SIG-M5 treated with dmso at 0.1 percent for 504 hours (cell line): ENCODE results near the gene KCTD14.
"Not testable (repeated sequence)": the region's sequence is repeated elsewhere in the genome, so short reads cannot be mapped to it uniquely, and the experiment has no call there.

ENCODE experiments used
- DNase-seq: peaks from one replicate; lab custom pipeline; 2025; ENCODE audit not compliant: unreplicated experiment; lab: John Stamatoyannopoulos, UW

Gene KCTD14

DNA sequence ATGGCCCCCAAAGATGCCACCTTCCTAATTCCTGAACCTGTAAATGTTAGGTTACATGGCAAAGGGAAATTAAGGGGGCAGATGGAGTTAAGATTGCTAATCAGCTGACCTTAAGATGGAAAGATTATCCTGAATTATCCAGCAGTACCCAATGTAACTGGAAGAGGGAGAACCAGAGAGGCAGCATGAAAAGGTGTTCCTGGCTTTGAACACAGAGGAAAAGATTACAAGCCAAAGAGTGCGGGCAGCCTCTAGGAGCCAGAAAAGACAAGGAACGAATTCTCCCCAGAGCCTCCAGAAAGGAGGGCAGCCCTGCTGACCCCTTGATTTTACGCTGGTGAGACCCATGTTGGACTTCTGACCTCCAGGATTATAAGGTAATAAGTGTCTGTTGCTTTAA is 25.5 kb upstream of the KCTD14 start:
- no peak for DNase-seq

DNA sequence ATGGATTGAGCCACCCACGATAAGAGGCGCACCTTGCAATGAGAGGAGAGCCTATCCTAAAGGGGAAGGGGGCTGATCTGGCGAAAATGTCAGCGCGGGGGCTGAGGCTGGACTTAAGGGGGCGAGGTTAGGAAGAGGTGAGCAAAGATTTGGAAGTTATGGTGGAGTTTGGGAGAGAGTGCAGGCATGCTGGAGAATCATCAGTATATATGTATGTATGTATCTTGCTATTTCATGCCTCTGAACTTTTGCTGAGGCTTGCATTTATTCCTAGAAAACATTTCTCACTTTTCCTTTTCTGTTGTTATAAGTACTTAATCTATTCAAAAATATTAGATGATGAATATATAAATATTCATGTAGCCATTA is 23.4 kb upstream of the KCTD14 start:
- DNase-seq, result no peak

DNA sequence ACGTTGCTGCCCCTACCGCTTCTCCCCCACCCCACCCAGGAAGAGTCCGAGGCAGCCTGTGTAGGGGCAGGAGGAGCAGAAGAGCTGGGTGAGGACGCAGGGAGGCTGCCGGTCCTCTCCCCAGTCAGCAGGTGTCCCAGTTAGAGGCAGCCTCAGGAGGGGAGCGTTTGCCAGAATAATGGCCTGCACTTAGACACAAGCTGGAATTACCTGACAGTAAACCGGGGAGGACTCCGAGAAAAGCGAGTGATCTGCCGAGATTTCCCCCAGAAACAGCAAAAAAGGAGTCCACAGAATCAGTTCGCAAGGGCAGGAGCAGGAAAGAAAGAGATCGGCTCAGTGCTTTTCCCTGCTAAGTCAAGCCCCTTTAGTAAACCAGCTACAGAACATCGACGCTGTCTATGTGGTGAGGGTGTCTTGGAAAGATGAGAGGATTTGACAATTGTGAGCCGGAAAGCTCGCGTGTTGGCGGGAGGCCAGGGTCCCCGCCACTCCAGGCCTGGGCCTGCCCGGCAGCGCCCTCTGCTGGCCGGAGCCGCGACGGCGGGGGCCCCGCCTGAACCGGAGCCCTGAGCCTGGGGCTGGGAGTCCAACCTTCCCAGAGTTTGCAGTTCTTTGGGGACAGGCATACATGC is 22.9 kb upstream of the KCTD14 start:
- peak; percentile 34 for DNase-seq

DNA sequence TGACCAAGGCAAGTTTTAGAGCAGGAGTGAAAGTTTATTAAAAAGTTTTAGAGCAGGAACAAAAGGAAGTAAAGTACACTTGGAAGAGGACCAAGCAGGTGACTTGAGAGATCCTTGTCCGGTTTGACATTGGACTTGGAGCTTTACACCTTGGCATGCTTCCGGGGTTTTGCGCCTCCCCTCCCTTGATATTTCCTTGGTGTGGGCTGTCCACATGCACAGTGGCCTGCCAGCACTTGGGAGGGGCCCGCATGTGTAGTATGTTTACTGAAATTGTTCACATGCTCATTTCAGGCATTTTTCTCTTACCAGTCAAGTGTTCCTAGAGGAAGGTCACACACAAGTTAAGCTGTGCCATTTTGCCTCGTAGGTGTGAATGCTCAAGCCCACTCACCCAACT is 21.6 kb upstream of the KCTD14 start:
- no peak for DNase-seq

DNA sequence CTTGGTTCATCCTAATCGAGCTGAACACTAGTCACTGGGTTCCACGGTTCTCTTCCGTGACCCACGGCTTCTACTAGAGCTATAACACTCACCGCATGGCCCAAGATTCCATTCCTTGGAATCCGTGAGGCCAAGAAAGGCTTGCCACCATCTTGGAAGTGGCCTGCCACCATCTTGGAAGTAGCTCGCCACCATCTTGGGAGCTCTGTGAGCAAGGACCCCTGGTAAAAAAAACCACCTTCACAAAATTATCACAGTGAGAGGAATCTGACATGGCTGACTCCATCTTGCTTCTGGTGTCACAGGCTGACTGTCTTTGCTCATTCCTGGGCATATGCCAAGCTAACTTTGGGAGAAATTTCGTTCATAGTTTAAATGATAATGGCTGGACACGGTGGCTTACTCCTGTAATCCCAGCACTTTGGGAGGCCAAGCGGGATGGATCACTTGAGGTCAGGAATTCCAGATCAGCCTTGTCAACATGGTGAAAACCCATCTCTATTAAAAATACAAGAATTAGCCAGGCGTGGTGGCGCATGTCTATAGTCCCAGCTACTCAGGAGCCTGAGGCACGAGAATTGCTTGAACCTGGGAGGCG is 18.9 kb upstream of the KCTD14 start:
- no peak for DNase-seq

DNA sequence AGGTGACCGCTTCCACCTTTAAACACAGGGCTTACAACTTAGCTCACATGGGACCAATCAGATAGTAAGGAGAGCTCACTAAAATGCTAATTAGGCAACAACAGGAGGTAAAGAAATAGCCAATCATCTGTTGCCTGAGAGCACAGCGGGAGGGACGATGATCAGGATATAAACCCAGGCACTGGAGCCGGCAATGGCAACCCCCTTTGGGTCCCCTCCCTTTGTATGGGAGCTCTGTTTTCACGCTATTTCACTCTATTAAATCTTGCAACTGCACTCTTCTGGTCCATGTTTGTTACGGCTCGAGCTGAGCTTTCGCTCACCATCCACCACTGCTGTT is 18.3 kb upstream of the KCTD14 start:
- not testable (repeated sequence) for DNase-seq

DNA sequence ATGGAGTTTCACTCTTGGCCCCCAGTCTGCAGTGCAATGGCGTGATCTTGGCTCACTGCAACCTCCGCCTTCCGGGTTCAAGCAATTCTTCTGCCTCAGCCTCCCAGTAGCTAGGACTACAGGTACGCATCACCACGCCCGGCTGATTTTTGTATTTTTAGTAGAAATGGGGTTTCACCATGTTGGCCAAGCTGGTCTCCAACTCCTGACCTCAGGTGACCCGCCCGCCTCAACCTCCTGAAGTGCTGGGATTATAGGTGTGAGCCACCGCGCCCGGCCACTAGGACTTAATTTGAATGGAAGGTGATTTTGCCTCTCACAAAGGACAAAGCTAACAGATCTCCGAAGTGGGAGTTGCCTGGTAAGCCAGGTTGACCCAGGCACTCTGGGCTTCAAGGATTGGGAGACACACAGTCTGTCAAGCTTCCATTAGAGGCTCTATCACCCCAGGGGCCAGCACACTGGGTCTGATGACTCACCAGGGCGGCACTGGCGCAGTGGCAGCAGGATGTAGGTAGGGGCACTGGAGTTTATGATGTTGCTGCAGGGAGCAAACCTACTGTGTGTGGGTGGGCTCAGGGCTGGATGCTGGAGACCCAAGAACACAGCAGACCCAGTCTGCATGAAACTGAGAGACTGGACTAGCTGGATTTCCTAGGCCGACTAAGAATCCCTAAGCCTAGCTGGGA is 17.8 kb upstream of the KCTD14 start:
- DNase-seq, result no peak

DNA sequence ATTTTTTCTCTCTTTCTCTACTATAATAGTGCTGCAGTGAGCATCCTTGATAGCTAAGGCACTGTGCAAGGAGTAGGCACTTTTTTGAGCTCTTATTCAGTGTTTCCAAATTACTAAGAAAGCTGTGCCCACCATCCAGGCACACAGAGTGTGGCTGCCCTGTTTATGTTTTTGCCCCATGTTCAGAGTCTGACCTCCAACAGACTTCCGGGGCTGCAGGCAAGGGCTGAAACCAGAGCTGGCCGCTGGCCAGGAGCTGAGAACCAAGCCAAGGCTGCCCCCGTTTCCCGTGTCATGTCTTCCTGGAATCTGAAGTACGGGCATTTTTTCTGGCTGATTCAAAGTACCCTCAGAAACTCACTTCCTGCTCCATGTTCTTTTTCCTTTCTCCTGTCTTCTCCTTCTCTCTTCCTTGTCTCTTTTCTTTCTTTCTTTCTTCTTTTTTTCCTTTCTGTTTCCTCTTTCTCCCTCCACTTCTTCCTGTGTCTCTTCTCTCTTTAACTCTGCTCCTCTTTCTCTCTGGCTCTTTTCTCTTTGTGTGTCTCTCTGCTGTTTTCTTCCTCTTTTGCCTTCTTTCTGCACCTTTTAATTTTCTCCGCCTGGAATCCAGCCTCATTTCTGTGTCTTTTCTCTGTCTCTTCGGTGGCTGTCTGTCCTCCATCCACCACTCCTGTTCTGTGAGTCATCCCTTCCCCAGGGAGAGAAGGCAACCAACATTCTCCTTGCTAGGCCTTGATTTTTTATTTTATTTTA is 17.0 kb upstream of the KCTD14 start:
- DNase-seq, result no peak

DNA sequence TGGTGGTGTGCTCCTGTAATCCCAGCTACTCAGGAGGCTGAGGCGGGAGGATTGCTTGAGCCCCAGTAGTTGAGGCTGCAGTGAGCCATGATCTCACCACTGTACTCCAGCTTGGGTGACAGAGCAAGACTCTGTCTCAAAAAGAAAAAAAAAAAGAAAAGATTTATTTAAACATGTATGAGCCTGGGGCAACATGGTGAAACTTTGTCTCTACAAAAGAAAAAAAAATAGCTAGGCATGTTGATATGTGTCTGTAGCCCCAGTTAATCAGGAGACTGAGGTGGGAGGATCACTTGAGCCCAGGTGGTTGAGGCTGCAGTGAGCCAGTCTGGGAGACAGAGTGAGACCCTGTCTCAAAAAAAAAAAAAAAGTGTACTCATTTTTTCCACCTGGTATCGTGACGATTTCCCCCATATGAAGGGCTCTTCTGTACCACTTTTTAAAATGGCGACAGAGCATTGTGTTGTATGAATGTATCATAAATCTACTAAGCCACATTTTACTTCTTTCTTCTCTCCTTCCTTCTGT is 16.4 kb upstream of the KCTD14 start:
- DNase-seq, result no peak

DNA sequence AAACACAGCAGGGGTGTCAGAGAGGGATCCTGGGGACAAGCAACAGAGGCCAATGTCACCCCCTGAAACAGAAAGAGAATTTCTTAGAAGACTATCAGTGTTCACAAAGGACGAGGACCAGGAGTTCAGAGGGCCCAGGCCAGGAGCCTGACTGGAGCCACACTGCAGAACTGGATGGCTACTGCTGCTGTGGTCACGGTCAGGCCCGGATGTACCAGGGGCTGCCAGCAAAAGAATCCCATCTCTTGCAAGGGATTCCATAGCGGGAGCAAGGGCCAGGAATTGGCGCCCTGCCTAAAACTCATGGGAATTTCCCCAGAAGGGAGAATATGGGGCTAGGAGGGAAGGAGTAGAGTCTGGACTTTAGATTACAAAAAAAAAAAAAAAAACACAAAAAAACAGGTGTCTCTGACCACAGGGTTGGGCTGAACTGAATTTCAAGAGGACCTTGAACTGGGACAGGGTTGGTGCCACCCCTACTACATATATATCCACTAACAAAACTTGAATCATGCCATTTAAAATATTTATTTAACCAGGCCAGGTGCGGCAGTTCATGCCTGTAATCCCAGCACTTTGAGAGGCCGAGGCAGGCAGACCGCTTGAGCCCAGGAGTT is 15.7 kb upstream of the KCTD14 start:
- no peak for DNase-seq

DNA sequence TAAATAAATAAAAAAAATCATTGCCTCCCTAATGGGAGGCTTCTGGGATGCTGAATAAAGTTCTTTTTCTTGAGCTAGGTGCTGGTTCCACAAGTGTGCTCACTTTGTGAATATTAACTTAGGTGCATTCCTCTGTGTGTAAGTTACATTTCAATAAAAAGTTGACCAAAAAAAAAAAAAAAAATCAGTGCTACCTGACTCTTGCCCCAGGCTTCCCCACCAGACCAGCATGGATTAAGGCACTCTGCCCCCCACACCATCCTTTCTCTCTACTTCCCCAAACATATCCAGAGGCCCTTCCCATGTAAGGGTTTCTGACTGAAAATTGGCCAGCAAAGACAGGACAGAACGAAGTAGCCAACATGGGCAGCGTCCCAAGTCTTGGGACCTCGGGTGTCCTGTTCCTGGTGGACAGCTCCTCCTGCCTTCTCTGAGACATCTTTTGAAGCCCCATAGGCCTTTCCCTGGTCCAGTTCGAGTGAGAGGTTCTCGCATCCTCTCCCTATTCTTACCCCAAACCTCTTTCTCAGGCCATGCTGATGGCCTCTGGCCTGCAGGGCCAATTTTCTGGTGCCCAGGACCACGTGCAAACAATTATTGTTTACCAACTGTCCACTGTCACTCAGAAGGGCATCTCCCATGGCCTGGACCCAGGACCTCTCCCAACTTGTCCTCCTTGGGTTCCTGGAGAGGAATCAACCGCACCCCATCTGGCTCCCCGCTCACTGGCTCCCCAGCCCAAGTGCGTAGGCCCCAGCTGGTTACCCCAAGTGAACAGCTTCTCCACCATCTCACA is 14.9 kb upstream of the KCTD14 start:
- no peak for DNase-seq

DNA sequence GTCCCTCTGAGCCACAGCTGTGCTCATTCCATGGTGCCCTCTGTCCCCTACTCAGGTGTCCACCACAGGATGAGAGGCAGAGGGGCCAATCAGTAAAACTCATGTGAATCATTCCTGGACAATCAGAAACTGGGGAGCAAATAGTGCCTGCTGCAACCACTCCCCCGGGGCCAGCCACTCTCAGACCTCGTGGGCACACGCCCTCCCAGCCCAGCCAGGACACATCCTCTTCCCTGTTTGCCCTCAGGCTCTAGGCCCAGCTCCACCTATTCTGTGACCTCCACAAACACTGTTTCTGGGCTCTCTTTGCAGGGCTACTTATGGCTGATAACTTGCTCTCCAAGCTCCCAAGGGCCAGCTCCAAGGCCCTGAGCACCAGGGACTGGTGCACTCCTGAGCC is 14.0 kb upstream of the KCTD14 start:
- peak; percentile 33 for DNase-seq

DNA sequence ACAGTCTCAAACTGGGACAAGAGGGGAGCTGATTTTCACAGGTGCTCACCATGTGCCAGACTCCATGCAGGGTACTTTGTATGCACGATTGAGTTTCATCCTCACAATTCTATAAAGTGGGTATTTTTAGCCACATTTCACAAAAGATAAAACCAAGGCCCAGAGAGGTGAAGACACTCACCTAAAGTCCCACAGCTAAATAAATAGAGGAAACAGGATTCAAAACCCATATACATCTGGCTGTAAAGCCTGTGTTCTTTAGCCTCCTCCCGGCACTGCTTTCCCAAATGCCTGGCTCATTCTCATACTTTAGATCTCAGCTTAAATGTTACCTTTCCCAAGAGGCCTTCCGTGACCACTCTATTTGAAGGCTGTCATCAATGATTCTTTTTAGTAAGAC is 13.2 kb upstream of the KCTD14 start:
- DNase-seq, result no peak

DNA sequence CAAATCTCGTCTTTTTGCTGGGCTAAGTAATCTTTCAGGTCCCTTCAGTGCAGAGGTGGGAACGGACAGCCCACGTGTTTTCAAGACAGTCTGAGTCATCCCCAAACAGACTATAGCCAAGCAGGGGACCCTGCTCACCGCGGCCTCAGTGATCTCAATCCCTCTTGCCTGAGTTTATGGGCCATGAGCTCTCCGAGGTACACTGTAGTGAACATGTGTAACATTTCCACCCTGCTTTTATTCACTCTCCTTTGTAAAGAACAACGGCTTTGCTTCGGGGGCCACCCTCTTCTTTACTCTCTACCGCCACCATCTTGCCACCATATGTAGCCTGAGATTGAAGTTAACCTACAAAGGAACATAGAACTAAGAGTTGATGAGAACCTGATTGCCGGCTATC is 11.5 kb upstream of the KCTD14 start:
- DNase-seq, result no peak

DNA sequence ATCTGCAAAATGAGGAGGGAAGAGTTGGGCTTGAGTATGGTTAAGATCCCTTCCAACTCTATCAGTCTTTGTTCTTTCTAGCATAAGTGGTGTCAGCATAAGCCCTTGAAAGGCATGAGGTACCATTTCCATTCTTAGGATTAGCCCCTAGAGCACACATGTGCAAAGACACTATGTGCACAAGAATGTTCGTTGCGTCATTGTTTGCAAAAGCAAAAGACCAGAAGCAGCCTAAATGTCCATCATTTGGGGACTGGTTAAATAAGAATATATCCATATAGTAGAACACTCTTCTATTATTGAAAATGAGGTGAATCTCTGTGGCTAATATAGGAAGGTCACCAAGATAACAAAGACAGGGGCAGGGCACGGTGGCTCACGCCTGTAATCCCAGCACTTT is 10.0 kb upstream of the KCTD14 start:
- no peak for DNase-seq

DNA sequence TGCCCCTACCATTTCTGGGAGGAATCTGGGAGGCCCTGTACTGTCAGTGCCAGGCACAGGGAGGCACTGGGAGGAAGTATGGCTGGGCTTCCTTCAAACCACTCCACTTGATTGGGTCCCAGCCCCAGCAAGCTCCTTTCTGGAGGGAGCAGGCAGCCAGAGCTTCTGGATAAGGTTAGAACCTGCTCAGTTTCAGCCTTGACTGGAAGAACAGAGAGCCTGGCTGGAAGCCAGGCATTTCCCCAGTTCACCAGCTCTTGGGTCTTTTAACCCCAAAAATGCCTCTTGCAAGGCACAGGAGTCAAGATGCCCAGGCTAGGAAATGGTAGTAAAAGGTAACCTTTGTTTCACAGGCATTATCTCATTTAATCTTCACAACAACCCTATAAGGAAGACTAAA is 9.0 kb upstream of the KCTD14 start:
- DNase-seq, result no peak

DNA sequence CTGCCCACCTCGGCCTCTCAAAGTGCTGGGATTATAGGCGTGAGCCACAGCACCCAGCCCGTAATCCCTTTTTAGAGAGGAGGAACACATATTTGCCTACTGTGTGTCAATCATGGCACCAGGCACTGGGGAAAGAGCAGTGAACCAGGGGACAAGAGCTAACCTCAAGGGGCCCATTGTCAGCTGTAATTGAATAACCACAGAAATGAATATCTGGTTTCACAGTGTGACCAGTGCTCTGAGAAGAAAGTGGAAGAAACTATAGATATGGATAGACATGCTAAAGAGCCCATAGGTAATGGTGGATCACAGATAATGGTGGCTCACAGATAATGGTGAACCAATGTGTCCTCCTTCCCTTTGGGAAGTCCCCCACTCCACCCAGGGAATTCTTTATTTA is 8.6 kb upstream of the KCTD14 start:
- DNase-seq, result no peak

DNA sequence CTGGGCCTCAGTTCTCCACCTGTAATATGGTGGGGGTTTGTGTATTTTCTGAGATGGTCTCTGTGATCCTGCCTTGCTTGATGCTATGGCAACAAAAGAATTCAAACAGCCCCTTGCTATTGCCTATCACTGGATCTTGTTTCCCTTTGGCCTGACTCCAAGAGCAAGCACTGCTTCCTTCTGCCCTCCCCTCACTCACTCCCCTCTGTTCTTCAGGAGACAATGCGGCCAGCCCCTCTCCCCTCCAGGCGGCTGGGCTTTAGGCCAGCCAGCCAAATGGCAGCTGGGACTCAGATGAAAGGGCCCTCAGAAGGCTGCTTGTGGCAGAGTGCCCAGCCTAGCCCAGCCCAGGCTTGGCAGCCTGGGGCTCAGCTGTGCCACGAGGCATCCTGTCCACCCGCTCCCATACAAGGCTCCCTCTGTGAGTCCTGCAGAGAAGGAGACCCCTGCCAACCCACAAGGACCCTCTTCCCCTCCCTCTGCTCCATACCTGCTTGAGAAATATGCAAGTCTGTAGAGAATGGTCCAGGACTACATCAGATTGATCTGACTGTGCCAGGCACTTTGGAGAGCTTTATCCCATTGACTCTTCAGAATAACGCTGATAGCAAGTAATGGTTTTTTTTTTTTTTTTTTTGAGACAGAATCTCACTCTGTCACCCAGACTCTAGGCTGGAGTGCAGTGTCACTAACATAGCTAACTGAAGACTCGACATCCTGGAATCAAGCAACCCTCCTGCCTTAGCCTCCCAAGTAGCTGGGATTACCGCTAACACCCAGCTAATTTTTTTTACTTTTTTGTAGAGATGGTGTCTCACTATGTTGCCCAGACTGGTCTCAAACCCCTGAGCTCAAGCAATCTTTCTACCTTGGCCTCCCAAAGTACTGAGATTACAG is 7.6 kb upstream of the KCTD14 start:
- no peak for DNase-seq

DNA sequence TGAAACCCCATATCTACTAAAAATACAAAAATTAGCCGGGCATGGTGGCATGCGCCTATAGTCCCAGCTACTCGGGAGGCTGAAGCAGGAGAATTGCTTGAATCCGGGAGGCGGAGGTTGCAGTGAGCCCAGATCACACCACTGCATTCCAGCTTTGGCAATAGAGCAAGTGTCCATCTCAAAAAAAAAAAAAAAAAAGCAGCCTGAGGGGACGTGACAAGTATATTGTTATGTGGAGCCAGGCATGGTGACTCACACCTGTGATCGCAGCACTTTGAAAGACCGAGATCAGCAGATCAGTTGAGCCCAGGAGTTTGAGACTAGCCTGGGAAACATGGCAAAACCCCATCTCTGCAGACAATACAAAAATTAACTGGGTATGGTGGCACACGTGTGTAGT is 5.3 kb upstream of the KCTD14 start:
- not testable (repeated sequence) for DNase-seq

DNA sequence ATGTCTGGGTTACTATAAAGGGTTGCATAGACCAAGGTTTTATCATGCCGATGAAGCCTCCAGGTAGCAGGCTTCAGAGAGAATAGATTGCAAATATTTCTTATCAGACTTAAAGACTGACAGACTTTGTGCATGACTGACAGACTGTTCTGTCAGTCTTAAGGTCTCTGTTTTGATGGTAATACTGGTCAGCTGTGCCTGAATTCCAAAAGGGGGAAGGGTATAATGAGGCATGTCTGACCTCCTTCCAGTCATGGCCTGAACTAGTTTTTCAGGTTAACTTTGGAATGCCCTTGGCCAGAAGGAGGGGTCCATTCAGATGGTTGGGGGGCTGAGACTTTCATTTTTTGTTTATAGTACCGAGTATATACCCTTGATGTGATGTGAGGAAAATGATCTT is 4.7 kb upstream of the KCTD14 start:
- no peak for DNase-seq
